GM18505 (cell line): ENCODE measurements around the gene C5.
A peak's percentile ranks its signal among the peaks of the same experiment; 100 is the strongest.

Experiments used
- ATAC-seq: cut with Tn5 transposase; IDR thresholded peaks from one replicate; pipeline ENCODE4 v1.9.1; 2021; ENCODE audit not compliant: unreplicated experiment
- POLR2A ChIP-seq: IDR thresholded peaks from 4 replicates; pipeline ENCODE4 v1.6.1; 2011; ENCODE audit warnings: borderline replicate concordance; ENCODE audit not compliant: insufficient read depth, insufficient read length; ENCODE audit errors: extremely low read depth

Gene C5

GRCh38 chr9:120925535-120926396, 124.3 kb downstream of the C5 start:
- peak; percentile 99 for TF ChIP-seq POLR2A
- ATAC-seq, result no peak

DNA sequence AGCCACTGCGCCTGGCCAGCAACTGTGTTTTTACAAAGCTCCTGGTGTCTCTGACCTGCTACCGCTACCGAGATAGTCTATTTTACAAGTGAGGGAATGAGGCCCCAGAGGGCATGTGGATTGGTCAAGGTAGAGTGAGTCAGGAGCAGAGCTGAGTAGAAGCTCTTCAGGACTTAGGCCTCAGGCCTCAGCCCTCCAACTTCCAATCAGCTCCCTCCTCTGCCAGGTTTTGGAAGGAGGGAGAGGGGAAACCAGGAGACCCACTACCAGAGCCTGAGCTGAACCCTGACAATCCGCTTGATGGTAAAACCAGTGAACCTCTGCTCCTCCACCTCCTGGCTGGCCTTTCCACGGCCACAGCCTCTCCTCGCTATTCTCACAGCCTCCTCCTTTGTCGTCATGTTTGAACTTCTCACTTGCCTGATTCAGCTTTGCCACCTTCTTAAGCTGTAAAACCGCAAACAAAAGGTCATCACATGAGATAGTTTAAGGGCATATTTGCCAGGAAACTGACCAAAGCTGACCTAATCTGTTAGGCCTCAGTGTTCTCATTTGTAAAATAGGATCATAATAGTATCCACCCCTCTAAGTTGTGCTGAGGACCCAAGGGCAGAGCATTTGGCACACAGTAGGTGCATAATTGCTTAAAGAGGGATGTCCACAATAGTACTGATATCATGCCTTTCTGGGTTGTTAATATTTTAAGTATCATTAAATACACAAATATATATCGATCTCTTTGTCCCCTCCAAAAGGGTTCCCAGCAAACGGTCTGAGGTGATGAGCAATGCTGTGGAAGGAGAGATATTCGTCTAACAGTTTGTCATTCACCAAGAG, 125.2 kb downstream of the C5 start:
- TF ChIP-seq POLR2A, result peak; percentile 62
- ATAC-seq, result no peak

GRCh38 chr9:120923620-120924328, 126.3 kb downstream of the C5 start:
- TF ChIP-seq POLR2A, result peak; percentile 59

GRCh38 chr9:120922404-120923195, 127.5 kb downstream of the C5 start:
- no peak for ATAC-seq
- peak; percentile 49 for TF ChIP-seq POLR2A

More at GRCh38 chr9:120923620-120924328, 126.3 kb downstream of the C5 start:
- no peak for ATAC-seq

DNA sequence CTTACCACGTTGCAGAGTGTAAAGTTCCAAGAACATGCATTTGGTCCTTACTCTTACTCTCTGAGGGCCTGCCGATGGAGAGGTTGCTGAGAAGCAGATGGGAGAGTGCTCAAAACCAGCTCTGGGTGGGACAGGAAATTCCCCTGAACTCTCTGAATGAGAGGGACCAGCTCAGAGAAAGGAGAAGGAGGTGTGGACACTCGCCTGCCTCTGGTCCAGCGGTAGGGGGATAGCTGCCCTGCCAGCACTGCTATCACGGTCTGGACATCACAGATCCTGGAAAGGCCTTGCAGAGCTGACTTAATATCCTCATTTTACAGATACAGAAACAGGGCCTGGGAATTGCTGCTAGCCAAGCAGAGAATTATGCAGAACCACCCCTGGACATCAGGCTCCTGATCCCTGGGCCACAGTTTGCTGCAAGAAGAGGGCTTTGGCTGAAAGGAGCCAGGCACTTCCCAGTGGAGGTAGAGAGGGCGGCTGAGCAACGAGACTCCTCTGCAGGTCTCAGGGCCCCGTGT, 128.4 kb downstream of the C5 start:
- peak; percentile 67 for TF ChIP-seq POLR2A
- no peak for ATAC-seq

- no peak for ATAC-seq
- TF ChIP-seq POLR2A, result peak; percentile 28
Measured at GRCh38 chr9:120920806-120921178, 129.3 kb downstream of the C5 start.

DNA sequence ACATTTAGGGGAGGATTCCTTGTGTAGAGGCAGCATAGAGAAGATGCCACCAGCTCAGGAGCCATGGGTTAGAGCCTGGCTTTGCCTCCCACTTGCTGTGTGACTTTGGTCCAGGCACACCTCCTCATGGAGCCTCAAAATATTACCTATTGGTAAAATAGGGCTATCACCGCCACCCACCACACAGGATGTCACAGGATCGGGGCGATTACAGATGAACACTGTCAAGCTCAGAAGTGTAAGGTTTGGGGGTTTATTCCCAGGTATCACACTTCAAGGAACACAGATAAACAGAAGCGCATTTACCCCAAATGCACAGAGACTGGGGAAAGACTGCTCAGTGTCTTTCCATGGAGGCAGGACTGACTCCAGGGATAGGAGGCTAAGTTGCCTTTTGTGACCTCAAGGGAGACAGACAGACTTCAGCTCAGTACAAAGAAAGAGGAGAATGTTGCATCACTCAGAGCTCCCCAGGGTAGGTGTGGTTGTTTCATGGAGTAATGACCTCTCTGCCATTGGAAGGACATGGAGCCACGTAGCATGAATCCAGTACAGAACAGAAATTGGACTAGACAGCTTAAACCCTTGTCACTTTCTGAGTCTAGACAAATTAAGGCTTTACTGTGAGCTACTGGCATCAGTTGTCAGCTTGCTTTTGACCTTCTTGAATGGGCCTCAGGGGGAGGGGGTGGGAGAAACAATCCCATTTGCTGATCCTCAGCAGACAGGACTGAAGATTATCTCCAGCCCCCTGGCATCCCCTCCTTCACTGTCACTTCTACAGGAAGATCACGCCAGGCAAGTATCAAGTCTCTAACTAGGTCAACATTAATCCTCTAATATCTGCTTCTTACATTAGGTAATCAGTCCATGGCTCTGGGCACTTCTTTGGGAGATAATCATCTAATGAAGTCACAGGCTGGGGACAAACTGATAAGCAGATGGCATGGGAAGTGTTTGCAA, 130.0 kb downstream of the C5 start:
- ATAC-seq, result no peak
- no peak for TF ChIP-seq POLR2A

- no peak for ATAC-seq
- TF ChIP-seq POLR2A, result peak; percentile 24
Measured at GRCh38 chr9:120918931-120919842, 130.9 kb downstream of the C5 start.

- ATAC-seq, result no peak
Measured at GRCh38 chr9:120917929-120918762, 131.9 kb downstream of the C5 start.

More at GRCh38 chr9:120917929-120918762, 131.9 kb downstream of the C5 start:
- TF ChIP-seq POLR2A, result no peak
